IPS DF 6.9 (cell line): ENCODE results near the gene POLG.

Source experiments
- DNase-seq: peaks from one replicate; pipeline ENCODE4 v3.0.0-alpha.2; 2013; ENCODE audit warnings: low read depth, low spot score
- H3K27ac ChIP-seq: one replicate; pipeline ENCODE4 v1.5.1; 2013; ENCODE audit warnings: low read length, control low read depth
- H3K27me3 ChIP-seq: 2 replicates; pipeline ENCODE4 v1.6.1; 2013; ENCODE audit warnings: mild to moderate bottlenecking, low read length; ENCODE audit not compliant: control insufficient read depth, insufficient read depth
- H3K36me3 ChIP-seq: 2 replicates; pipeline ENCODE4 v1.6.1; 2013; ENCODE audit warnings: low read length; ENCODE audit not compliant: control insufficient read depth, insufficient read depth
- H3K4me1 ChIP-seq: 2 replicates; pipeline ENCODE4 v1.6.1; 2013; ENCODE audit warnings: low read length; ENCODE audit not compliant: control insufficient read depth, insufficient read depth
- H3K4me3 ChIP-seq: 2 replicates; pipeline ENCODE4 v1.5.1; 2013; ENCODE audit warnings: mild to moderate bottlenecking, low read length
- H3K9me3 ChIP-seq: 2 replicates; pipeline ENCODE4 v1.6.1; 2013; ENCODE audit warnings: low read length, inconsistent platforms; ENCODE audit not compliant: control insufficient read depth, insufficient read depth
- WGBS: extraction: QIAGEN DNeasy Blood & Tissue Kit; methylation state at CpG from one replicate; pipeline ENCODE4 v1.1.7; 2013; ENCODE audit warnings: mixed read lengths, missing lambda C conversion rate; ENCODE audit not compliant: insufficient read length, insufficient coverage; 5-methylcytosine and 5-hydroxymethylcytosine counted together

The POLG gene

GRCh38 chr15:89307791-89308190 is 26.8 kb downstream of the POLG start:
- no peak overlapping the region for H3K27ac ChIP-seq
- no peaks in the 10 kb centered on the region for H3K4me1 ChIP-seq
- DNase-seq, result no peak
- H3K9me3 ChIP-seq, result no peaks in the 10 kb centered on the region
- no CpG with 5 or more reads among the region's 2 CpGs for WGBS
- H3K4me3 ChIP-seq, result no peak overlapping the region
- H3K27me3 ChIP-seq, result no peaks in the 10 kb centered on the region
- peaks cover 35% of the 10 kb centered on the region for H3K36me3 ChIP-seq

GRCh38 chr15:89307046-89307587 is 27.5 kb downstream of the POLG start:
- WGBS, result no CpG with 5 or more reads among the region's 2 CpGs
- Histone ChIP-seq H3K27ac (no peak overlapping the region), H3K4me3 (no peak overlapping the region), H3K27me3 (no peaks in the 10 kb centered on the region), H3K36me3 (peaks cover 34% of the 10 kb centered on the region), H3K4me1 (no peaks in the 10 kb centered on the region), H3K9me3 (no peaks in the 10 kb centered on the region)
- DNase-seq, result no peak

- WGBS, result no CpG with 5 or more reads among the region's 3 CpGs
- H3K36me3 ChIP-seq, result peaks cover 32% of the 10 kb centered on the region
These were observed 29.2 kb downstream of the POLG start for GRCh38 chr15:89305395-89305794.

GRCh38 chr15:89303986-89304385 is 30.6 kb downstream of the POLG start:
- H3K9me3 ChIP-seq, result no peaks in the 10 kb centered on the region
- no peaks in the 10 kb centered on the region for H3K4me1 ChIP-seq
- peaks cover 35% of the 10 kb centered on the region for H3K36me3 ChIP-seq
- H3K27ac ChIP-seq, result no peak overlapping the region
- H3K27me3 ChIP-seq, result no peaks in the 10 kb centered on the region
- no peak for DNase-seq
- no CpG with 5 or more reads among the region's 2 CpGs for WGBS
- no peak overlapping the region for H3K4me3 ChIP-seq

More at GRCh38 chr15:89305395-89305794, 29.2 kb downstream of the POLG start:
- no peak overlapping the region for H3K27ac ChIP-seq
- no peak for DNase-seq
- H3K4me3 ChIP-seq, result no peak overlapping the region
- no peaks in the 10 kb centered on the region for H3K9me3 ChIP-seq
- H3K4me1 ChIP-seq, result no peaks in the 10 kb centered on the region
- no peaks in the 10 kb centered on the region for H3K27me3 ChIP-seq

GRCh38 chr15:89301304-89302089 is 33.1 kb downstream of the POLG start:
- peaks cover 28% of the 10 kb centered on the region for H3K36me3 ChIP-seq
- no peak overlapping the region for H3K27ac ChIP-seq
- no peaks in the 10 kb centered on the region for H3K27me3 ChIP-seq
- H3K4me1 ChIP-seq, result no peaks in the 10 kb centered on the region
- no peak overlapping the region for H3K4me3 ChIP-seq
- DNase-seq, result no peak
- WGBS, result no CpG with 5 or more reads among the region's 5 CpGs
- no peaks in the 10 kb centered on the region for H3K9me3 ChIP-seq

GRCh38 chr15:89299896-89300295 is 34.7 kb downstream of the POLG start:
- H3K27ac ChIP-seq, result no peak overlapping the region
- no peaks in the 10 kb centered on the region for H3K27me3 ChIP-seq
- H3K9me3 ChIP-seq, result no peaks in the 10 kb centered on the region
- no peak overlapping the region for H3K4me3 ChIP-seq
- H3K4me1 ChIP-seq, result no peaks in the 10 kb centered on the region
- no peak for DNase-seq
- H3K36me3 ChIP-seq, result peaks cover 16% of the 10 kb centered on the region; the same call in 1 of the 2 replicates

- H3K36me3 ChIP-seq, result peaks cover 13% of the 10 kb centered on the region; the same call in 1 of the 2 replicates
- no CpG with 5 or more reads among the region's 2 CpGs for WGBS
- no peaks in the 10 kb centered on the region for H3K9me3 ChIP-seq
- no peak overlapping the region for H3K4me3 ChIP-seq
- no peaks in the 10 kb centered on the region for H3K27me3 ChIP-seq
- no peaks in the 10 kb centered on the region for H3K4me1 ChIP-seq
- no peak for DNase-seq
- H3K27ac ChIP-seq, result no peak overlapping the region
These were observed 41.6 kb downstream of the POLG start for GRCh38 chr15:89293012-89293411.

GRCh38 chr15:89291934-89292438 is 42.6 kb downstream of the POLG start:
- H3K36me3 ChIP-seq, result peaks cover 13% of the 10 kb centered on the region; the same call in 1 of the 2 replicates
- no peak overlapping the region for H3K4me3 ChIP-seq
- no CpG with 5 or more reads among the region's 2 CpGs for WGBS
- H3K9me3 ChIP-seq, result no peaks in the 10 kb centered on the region
- no peaks in the 10 kb centered on the region for H3K4me1 ChIP-seq
- no peaks in the 10 kb centered on the region for H3K27me3 ChIP-seq
- no peak overlapping the region for H3K27ac ChIP-seq
- DNase-seq, result no peak

- Histone ChIP-seq H3K27me3 (no peaks in the 10 kb centered on the region), H3K4me3 (no peak overlapping the region), H3K4me1 (no peaks in the 10 kb centered on the region), H3K36me3 (peaks cover 7% of the 10 kb centered on the region; the same call in 1 of the 2 replicates), H3K9me3 (no peaks in the 10 kb centered on the region), H3K27ac (no peak overlapping the region)
- no peak for DNase-seq
- no CpG with 5 or more reads among the region's 4 CpGs for WGBS
These were observed 51.4 kb downstream of the POLG start for GRCh38 chr15:89283201-89283600.

- H3K36me3 ChIP-seq, result peaks cover 7% of the 10 kb centered on the region; the same call in 1 of the 2 replicates
- H3K4me1 ChIP-seq, result no peaks in the 10 kb centered on the region
- DNase-seq, result no peak
- no peaks in the 10 kb centered on the region for H3K9me3 ChIP-seq
- H3K27ac ChIP-seq, result no peak overlapping the region
- H3K4me3 ChIP-seq, result no peak overlapping the region
- WGBS, result no CpG with 5 or more reads among the region's 4 CpGs
- H3K27me3 ChIP-seq, result no peaks in the 10 kb centered on the region
These were observed 52.0 kb downstream of the POLG start for GRCh38 chr15:89282631-89283030.
